Activated naive CD4-positive, alpha-beta T cell treated with anti-CD3 and anti-CD28 coated beads, Interleukin-2, amount 50 U/mL, for 16 hours (primary cell): Measurements from ENCODE around the gene NTM.

Experiments used
- DNase-seq: peaks from one replicate; pipeline ENCODE4 v3.0.0-alpha.2; 2020

NTM gene

GRCh38 chr11:131656839-131657211 lies 286.4 kb downstream of the NTM start:
- no peak for DNase-seq

- DNase-seq, result no peak
These were observed 288.0 kb downstream of the NTM start for GRCh38 chr11:131658414-131658813.

GRCh38 chr11:131658952-131659351 lies 288.5 kb downstream of the NTM start:
- no peak for DNase-seq

- DNase-seq, result no peak
These were observed 289.5 kb downstream of the NTM start for GRCh38 chr11:131659931-131660330.

- DNase-seq, result no peak
These were observed 290.7 kb downstream of the NTM start for GRCh38 chr11:131661132-131661531.

- DNase-seq, result no peak
These were observed 292.0 kb downstream of the NTM start for GRCh38 chr11:131662317-131662972.

- DNase-seq, result no peak
These were observed 292.6 kb downstream of the NTM start for GRCh38 chr11:131662993-131663392.

GRCh38 chr11:131663405-131664200 lies 293.2 kb downstream of the NTM start:
- DNase-seq, result no peak

GRCh38 chr11:131664293-131664692 lies 293.9 kb downstream of the NTM start:
- DNase-seq, result no peak

- no peak for DNase-seq
These were observed 294.4 kb downstream of the NTM start for GRCh38 chr11:131664816-131665215.

- DNase-seq, result no peak
These were observed 295.0 kb downstream of the NTM start for GRCh38 chr11:131665344-131665968.

GRCh38 chr11:131666006-131666405 lies 295.6 kb downstream of the NTM start:
- DNase-seq, result no peak

- no peak for DNase-seq
These were observed 296.2 kb downstream of the NTM start for GRCh38 chr11:131666617-131667016.

GRCh38 chr11:131667566-131667965 lies 297.2 kb downstream of the NTM start:
- no peak for DNase-seq

- DNase-seq, result peak; percentile 31
These were observed 298.3 kb downstream of the NTM start for GRCh38 chr11:131668500-131669400.

GRCh38 chr11:131669401-131669780 lies 299.0 kb downstream of the NTM start:
- DNase-seq, result no peak

- DNase-seq, result no peak
These were observed 300.5 kb downstream of the NTM start for GRCh38 chr11:131670876-131671275.

- DNase-seq, result no peak
These were observed 300.9 kb downstream of the NTM start for GRCh38 chr11:131671320-131671719.

- DNase-seq, result no peak
These were observed 301.3 kb downstream of the NTM start for GRCh38 chr11:131671734-131672133.

GRCh38 chr11:131672191-131672590 lies 301.8 kb downstream of the NTM start:
- no peak for DNase-seq

- DNase-seq, result no peak
These were observed 303.8 kb downstream of the NTM start for GRCh38 chr11:131674051-131674755.

GRCh38 chr11:131675121-131675888 lies 304.9 kb downstream of the NTM start:
- no peak for DNase-seq
